ENCODE measurements around the gene WDR46.

WDR46 gene

DNA sequence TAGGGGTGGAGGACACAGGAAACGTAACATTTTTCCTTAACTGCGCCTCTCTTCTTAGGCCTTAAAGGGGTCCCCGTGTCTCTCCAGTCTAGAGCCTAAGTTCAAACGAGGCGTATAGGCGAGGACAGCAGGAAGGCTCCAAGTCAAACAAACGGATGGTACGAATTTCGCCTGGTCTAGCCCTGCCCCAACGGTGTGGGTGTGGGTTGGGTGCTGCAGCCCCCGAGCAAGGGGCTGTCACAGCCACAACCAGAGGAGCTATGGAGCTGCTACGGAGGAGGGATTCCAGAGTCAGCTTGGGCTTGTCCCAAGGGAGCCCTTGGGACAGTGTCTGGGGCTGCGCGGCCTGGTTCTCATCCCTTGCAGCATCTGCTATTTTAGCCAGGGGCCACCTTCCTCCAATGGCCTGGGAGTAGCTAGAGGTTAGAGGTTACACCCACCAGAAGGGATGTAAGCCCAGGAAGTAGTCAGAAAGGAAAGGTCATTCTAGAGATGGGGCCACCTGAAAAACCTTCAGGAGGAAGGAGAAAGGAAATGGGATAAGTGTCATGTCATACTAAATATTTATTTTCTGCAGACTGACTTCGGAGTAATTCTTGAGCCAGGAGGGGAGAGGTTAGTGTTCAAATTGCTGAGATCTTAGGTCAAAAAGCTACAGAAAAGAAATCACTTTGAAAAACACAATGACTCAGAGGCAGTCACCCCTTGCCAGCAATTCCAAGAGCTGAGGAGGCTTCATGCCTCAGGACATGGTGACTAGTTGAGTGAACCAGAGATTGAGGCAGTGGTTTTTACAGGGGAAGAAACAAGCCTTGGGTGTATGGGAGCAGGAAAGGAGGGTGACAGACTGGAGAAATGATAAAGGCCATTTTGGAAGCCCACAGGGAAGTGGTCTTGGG, 39.1 kb downstream of the WDR46 start (continued):
- TF ChIP-seq, protein P1, sequence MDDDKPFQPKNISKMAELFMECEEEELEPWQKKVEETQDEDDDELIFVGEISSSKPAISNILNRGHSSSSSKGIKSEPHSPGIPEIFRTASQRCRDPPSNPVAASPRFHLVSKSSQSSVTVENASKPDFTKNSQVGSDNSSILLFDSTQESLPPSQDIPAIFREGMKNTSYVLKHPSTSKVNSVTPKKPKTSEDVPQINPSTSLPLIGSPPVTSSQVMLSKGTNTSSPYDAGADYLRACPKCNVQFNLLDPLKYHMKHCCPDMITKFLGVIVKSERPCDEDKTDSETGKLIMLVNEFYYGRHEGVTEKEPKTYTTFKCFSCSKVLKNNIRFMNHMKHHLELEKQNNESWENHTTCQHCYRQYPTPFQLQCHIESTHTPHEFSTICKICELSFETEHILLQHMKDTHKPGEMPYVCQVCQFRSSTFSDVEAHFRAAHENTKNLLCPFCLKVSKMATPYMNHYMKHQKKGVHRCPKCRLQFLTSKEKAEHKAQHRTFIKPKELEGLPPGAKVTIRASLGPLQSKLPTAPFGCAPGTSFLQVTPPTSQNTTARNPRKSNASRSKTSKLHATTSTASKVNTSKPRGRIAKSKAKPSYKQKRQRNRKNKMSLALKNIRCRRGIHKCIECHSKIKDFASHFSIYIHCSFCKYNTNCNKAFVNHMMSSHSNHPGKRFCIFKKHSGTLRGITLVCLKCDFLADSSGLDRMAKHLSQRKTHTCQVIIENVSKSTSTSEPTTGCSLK (tag by site-specific recombination; IDR thresholded peaks at IDR 0.05): no peak
- TF ChIP-seq ZNF747 (tag by site-specific recombination; IDR thresholded peaks at IDR 0.05) (no peak), ZNF660 (tag by site-specific recombination; IDR thresholded peaks at IDR 0.05) (peak; percentile 9; the same call in 1 of the 2 replicates), KLF8 (tag by site-specific recombination; IDR thresholded peaks at IDR 0.05) (no peak), ZNF473 (tag by site-specific recombination; IDR thresholded peaks at IDR 0.05) (no peak), ZSCAN23 (tag by site-specific recombination; IDR thresholded peaks at IDR 0.05) (no peak), ZNF776 (tag by site-specific recombination; IDR thresholded peaks at IDR 0.05; ENCODE audit: borderline replicate concordance) (no peak), ZNF600 (tag by site-specific recombination; IDR thresholded peaks at IDR 0.05) (0 out of 2 replicates have a peak, but pooled peaks have one; percentile 32), WT1 (tag by site-specific recombination; IDR thresholded peaks at IDR 0.05) (no peak), ZNF2 (tag by site-specific recombination; IDR thresholded peaks at IDR 0.05) (peak; percentile 39; the same call in 1 of the 2 replicates), ZNF391 (tag by site-specific recombination; IDR thresholded peaks at IDR 0.05; ENCODE audit: borderline replicate concordance, low read depth) (0 out of 2 replicates have a peak, but pooled peaks have one; percentile 22), ZFP37 (tag by site-specific recombination; IDR thresholded peaks at IDR 0.05) (no peak), ZNF184 (tag by site-specific recombination; IDR thresholded peaks at IDR 0.05) (peak; percentile 25; the same call in 1 of the 2 replicates), ZNF626 (tag by site-specific recombination; IDR thresholded peaks at IDR 0.05) (no peak), SP7 (tag by site-specific recombination; IDR thresholded peaks at IDR 0.05) (no peak), ZFHX2 (tag by site-specific recombination; conservative IDR thresholded peaks at IDR 0.05) (0 out of 2 replicates have a peak, but pooled peaks have one; percentile 48), ZBTB17 (tag by site-specific recombination; IDR thresholded peaks at IDR 0.05) (peak; percentile 69; the same call in 1 of the 2 replicates), ZNF629 (tag by site-specific recombination; IDR thresholded peaks at IDR 0.05) (no peak), GLI2 (tag by site-specific recombination; IDR thresholded peaks at IDR 0.05; ENCODE audit: borderline replicate concordance, low read depth) (no peak), HOXD13 (CRISPR knock-in tag; IDR thresholded peaks at IDR 0.05; ENCODE audit: borderline replicate concordance) (no peak)

DNA sequence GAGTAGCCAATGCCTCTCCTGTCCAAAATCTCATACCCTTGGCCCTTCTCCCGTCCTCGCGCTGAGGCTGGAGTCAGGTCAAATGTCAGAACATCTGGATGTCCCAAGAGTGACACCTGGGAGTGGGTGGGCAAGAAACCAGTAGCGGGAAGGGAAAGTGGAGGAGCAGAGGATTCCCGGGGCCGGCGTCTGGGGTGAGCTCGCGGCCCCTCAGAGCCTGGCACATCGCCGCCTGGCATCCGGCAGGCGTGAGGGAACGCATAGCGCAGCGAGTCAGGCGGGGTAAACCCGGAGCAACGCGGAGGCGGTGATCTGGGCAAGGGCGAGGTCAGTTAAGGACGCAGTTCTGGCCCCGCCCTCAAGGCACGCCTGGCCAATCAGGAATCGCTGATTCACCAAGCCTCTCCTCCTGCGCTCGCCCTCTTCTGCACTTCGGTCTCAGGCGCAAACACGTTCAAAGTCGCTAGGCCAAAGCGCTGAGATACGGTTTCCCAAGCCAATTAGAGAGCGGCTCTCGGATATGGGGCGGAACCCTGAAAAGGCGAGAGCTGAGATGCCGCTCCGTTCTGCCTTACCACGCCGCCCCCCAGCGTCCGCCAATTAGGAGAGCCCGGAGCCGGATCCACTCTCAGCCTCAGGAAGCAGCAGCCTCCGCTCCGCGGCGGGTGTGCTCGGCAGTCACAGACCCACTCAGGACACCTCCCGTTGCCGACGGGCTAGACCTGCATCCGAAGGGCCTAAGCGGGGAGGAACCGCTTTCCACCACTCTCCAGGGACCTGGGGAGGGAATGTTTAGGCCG, 39.9 kb downstream of the WDR46 start:
- POLR2A ChIA-PET: interaction anchor here (0.5 to 4.8 kb wide), 30 partner anchors 10 to 357 kb away, joined by 3 to 65 read pairs (median 6); partner anchors contain the start of genes B3GALT4, HSD17B8, PFDN6 and RGL2
- H3K9me3 ChIP-seq (ENCODE audit: control insufficient read depth, insufficient read depth, low read depth, low read length): no peaks in the 10 kb centered on the region
- CTCF ChIA-PET: interaction anchor here (0.6 to 6.1 kb wide), 52 partner anchors 9 to 802 kb away, joined by 3 to 76 read pairs (median 6); partner anchors contain the start of genes HSD17B8 and RING1
- H3K4me3 ChIP-seq (ENCODE audit: low read depth, low read length): peak overlapping the region; percentile 62
- H3K27ac ChIP-seq (ENCODE audit: extremely low read depth, low read depth, low read length): peak overlapping the region; percentile 88
- H3K36me3 ChIP-seq (ENCODE audit: control insufficient read depth in 2 of 2, insufficient read depth in 1 of 2, low read length in 2 of 2): peaks cover 14 to 20% of the 10 kb centered on the region in 2 experiments; a peak in 2 of 3 replicates
- peaks cover 12% of the 10 kb centered on the region for H3K4me1 ChIP-seq (ENCODE audit: control insufficient read depth, insufficient read depth, low read length)
- TF ChIP-seq ZNF544 (tag by site-specific recombination; IDR thresholded peaks at IDR 0.05) (no peak), ZBTB8A (tag by site-specific recombination; IDR thresholded peaks at IDR 0.05) (peak; percentile 28; the same call in 1 of the 2 replicates), BCL11B (tag by site-specific recombination; IDR thresholded peaks at IDR 0.05; ENCODE audit: low read depth) (peak; percentile 63), ZNF560 (tag by site-specific recombination; IDR thresholded peaks at IDR 0.05; ENCODE audit: borderline replicate concordance) (no peak), SP7 (tag by site-specific recombination; IDR thresholded peaks at IDR 0.05) (peak; percentile 10; the same call in 1 of the 2 replicates), ZBTB20 (tag by site-specific recombination; IDR thresholded peaks at IDR 0.05) (peak; percentile 30; the same call in 1 of the 2 replicates)
- TF ChIP-seq, protein P2, sequence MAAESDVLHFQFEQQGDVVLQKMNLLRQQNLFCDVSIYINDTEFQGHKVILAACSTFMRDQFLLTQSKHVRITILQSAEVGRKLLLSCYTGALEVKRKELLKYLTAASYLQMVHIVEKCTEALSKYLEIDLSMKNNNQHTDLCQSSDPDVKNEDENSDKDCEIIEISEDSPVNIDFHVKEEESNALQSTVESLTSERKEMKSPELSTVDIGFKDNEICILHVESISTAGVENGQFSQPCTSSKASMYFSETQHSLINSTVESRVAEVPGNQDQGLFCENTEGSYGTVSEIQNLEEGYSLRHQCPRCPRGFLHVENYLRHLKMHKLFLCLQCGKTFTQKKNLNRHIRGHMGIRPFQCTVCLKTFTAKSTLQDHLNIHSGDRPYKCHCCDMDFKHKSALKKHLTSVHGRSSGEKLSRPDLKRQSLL (tag by site-specific recombination; IDR thresholded peaks at IDR 0.05): peak; percentile 79
- TF ChIP-seq, protein P3, sequence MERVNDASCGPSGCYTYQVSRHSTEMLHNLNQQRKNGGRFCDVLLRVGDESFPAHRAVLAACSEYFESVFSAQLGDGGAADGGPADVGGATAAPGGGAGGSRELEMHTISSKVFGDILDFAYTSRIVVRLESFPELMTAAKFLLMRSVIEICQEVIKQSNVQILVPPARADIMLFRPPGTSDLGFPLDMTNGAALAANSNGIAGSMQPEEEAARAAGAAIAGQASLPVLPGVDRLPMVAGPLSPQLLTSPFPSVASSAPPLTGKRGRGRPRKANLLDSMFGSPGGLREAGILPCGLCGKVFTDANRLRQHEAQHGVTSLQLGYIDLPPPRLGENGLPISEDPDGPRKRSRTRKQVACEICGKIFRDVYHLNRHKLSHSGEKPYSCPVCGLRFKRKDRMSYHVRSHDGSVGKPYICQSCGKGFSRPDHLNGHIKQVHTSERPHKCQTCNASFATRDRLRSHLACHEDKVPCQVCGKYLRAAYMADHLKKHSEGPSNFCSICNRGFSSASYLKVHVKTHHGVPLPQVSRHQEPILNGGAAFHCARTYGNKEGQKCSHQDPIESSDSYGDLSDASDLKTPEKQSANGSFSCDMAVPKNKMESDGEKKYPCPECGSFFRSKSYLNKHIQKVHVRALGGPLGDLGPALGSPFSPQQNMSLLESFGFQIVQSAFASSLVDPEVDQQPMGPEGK (tag by site-specific recombination; IDR thresholded peaks at IDR 0.05): peak; percentile 53; the same call in 1 of the 2 replicates
- TF ChIP-seq, protein P4, sequence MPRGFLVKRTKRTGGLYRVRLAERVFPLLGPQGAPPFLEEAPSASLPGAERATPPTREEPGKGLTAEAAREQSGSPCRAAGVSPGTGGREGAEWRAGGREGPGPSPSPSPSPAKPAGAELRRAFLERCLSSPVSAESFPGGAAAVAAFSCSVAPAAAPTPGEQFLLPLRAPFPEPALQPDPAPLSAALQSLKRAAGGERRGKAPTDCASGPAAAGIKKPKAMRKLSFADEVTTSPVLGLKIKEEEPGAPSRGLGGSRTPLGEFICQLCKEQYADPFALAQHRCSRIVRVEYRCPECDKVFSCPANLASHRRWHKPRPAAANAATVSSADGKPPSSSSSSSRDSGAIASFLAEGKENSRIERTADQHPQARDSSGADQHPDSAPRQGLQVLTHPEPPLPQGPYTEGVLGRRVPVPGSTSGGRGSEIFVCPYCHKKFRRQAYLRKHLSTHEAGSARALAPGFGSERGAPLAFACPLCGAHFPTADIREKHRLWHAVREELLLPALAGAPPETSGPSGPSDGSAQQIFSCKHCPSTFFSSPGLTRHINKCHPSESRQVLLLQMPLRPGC (tag by site-specific recombination; IDR thresholded peaks at IDR 0.05): peak; percentile 23; the same call in 1 of the 2 replicates

Measured in HEK293 (cell line).